B cell (primary cell): ENCODE results near the gene TRPV4.

Source experiments
- EZH2 ChIP-seq: IDR thresholded peaks from 2 replicates; pipeline ENCODE4 v1.6.1; 2012; ENCODE audit warnings: borderline replicate concordance, low read depth, mild to moderate bottlenecking, moderate library complexity, low read length; ENCODE audit not compliant: insufficient read depth, poor library complexity, severe bottlenecking
- TF ChIP-seq, protein P1 (sequence below): fragments of 200-600 bp; IDR thresholded peaks from one replicate; pipeline ENCODE4 v1.8.0; 2022; ENCODE audit warnings: antibody characterized with exemption, mild to moderate bottlenecking

DNA sequence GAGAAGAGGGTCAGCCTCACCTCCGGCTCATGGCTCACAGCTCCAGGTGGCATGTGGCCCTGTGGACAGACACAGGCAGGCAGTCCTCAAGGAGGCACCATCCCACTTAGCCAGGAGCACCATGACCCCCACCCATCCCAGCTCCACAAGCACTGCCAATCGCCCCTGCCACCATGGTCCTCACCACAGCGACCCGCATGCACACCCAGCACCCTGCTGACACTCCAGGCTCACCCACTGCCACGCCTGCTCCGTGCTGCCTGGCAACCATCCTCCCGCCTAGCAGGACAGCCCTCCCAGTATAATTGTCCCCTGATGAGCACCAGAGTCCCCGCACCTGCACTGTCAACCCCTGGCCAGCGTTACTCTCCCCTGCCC lies 50.9 kb downstream of the TRPV4 start:
- TF ChIP-seq, protein P1, sequence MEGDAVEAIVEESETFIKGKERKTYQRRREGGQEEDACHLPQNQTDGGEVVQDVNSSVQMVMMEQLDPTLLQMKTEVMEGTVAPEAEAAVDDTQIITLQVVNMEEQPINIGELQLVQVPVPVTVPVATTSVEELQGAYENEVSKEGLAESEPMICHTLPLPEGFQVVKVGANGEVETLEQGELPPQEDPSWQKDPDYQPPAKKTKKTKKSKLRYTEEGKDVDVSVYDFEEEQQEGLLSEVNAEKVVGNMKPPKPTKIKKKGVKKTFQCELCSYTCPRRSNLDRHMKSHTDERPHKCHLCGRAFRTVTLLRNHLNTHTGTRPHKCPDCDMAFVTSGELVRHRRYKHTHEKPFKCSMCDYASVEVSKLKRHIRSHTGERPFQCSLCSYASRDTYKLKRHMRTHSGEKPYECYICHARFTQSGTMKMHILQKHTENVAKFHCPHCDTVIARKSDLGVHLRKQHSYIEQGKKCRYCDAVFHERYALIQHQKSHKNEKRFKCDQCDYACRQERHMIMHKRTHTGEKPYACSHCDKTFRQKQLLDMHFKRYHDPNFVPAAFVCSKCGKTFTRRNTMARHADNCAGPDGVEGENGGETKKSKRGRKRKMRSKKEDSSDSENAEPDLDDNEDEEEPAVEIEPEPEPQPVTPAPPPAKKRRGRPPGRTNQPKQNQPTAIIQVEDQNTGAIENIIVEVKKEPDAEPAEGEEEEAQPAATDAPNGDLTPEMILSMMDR = no peak
- TF ChIP-seq EZH2 = no peak
